Measurements from ENCODE around the gene ARSD. TPM values are rescaled to one million over a fixed set of nuclear protein-coding genes. Genes with fewer than 3 reads are reported as not detected.

The ARSD gene
- total RNA-seq, 4 donors from 2014 or later = 11.6 to 20.3 (median 14.9) TPM

- Histone ChIP-seq H3K36me3 (no peaks in the 10 kb centered on the region), H3K4me1 (no peaks in the 10 kb centered on the region), H3K4me3 (no peak overlapping the region), H3K9me3 (no peaks in the 10 kb centered on the region), H3K27me3 (no peaks in the 10 kb centered on the region), H3K27ac (replicated peaks in 1 of 4) (no peak overlapping the region)
- no peak for DNase-seq (ENCODE audit: extremely low spot score)
- WGBS = 71% methylated on average over 11 of the region's 11 CpGs
- no peak for TF ChIP-seq POLR2A (IDR thresholded peaks at IDR 0.05; ENCODE audit: low read depth)
- TF ChIP-seq POLR2AphosphoS5 (IDR thresholded peaks at IDR 0.05) = no peak
- no peak for TF ChIP-seq CTCF (IDR thresholded peaks at IDR 0.05)
- TF ChIP-seq EP300 (IDR thresholded peaks at IDR 0.05) = no peak
- intact Hi-C loops (cut with DNase I) = no loop called here
Observed at GRCh38 chrX:2962381-2962780, 33.2 kb upstream of the ARSD start.

- intact Hi-C loops (cut with DNase I) = no loop called here
- Histone ChIP-seq H3K36me3 (no peaks in the 10 kb centered on the region), H3K9me3 (no peaks in the 10 kb centered on the region), H3K4me3 (no peak overlapping the region), H3K27me3 (no peaks in the 10 kb centered on the region), H3K4me1 (no peaks in the 10 kb centered on the region), H3K27ac (replicated peaks in 1 of 4) (no peak overlapping the region)
- TF ChIP-seq CTCF (IDR thresholded peaks at IDR 0.05) (no peak), POLR2AphosphoS5 (IDR thresholded peaks at IDR 0.05) (no peak), EP300 (IDR thresholded peaks at IDR 0.05) (no peak), POLR2A (IDR thresholded peaks at IDR 0.05; ENCODE audit: low read depth) (no peak)
- WGBS = 79% methylated on average over 14 of the region's 14 CpGs
- DNase-seq (ENCODE audit: extremely low spot score) = no peak
Observed at GRCh38 chrX:2960861-2961515, 31.8 kb upstream of the ARSD start.

GRCh38 chrX:2958199-2958598 is 29.1 kb upstream of the ARSD start:
- TF ChIP-seq EP300 (IDR thresholded peaks at IDR 0.05) (no peak), POLR2AphosphoS5 (IDR thresholded peaks at IDR 0.05) (no peak), CTCF (IDR thresholded peaks at IDR 0.05) (no peak), POLR2A (IDR thresholded peaks at IDR 0.05; ENCODE audit: low read depth) (no peak)
- H3K27me3 ChIP-seq = no peaks in the 10 kb centered on the region
- H3K27ac ChIP-seq (replicated peaks in 1 of 4) = no peak overlapping the region
- intact Hi-C loops (cut with DNase I) = no loop called here
- no peaks in the 10 kb centered on the region for H3K36me3 ChIP-seq
- H3K4me3 ChIP-seq = no peak overlapping the region
- H3K9me3 ChIP-seq = no peaks in the 10 kb centered on the region
- 95% methylated on average over 9 of the region's 9 CpGs for WGBS
- DNase-seq (ENCODE audit: extremely low spot score) = no peak
- no peaks in the 10 kb centered on the region for H3K4me1 ChIP-seq

DNA sequence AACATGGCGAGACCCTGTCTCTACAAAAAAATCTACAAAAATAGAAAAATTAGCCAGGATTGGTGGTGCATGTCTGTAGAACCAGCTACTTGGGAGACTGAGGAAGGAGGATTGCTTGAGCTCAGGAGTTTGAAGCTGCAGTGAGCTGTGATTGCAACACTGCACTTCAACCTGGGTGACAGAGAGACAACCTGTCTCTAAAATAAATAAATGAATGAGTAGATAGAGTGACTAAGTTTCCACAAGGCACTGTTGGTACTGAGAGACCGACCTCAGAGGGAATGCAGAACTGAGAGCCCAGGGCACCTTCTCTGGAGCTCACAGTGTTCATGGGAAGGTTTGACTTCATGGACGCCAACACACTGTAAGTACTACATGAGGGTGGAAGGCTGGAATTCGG is 26.7 kb upstream of the ARSD start:
- Histone ChIP-seq H3K27me3 (no peaks in the 10 kb centered on the region), H3K4me1 (no peaks in the 10 kb centered on the region), H3K36me3 (no peaks in the 10 kb centered on the region), H3K4me3 (no peak overlapping the region), H3K9me3 (no peaks in the 10 kb centered on the region), H3K27ac (replicated peaks in 1 of 4) (no peak overlapping the region)
- intact Hi-C loops (cut with DNase I) = no loop called here
- no peak for DNase-seq (ENCODE audit: extremely low spot score)
- WGBS = 86% methylated on average over 4 of the region's 4 CpGs
- TF ChIP-seq POLR2A (IDR thresholded peaks at IDR 0.05; ENCODE audit: low read depth) (no peak), POLR2AphosphoS5 (IDR thresholded peaks at IDR 0.05) (no peak), CTCF (IDR thresholded peaks at IDR 0.05) (no peak), EP300 (IDR thresholded peaks at IDR 0.05) (no peak)

- H3K27ac ChIP-seq (replicated peaks in 1 of 4) = no peak overlapping the region
- no peaks in the 10 kb centered on the region for H3K9me3 ChIP-seq
- 93% methylated on average over 10 of the region's 10 CpGs for WGBS
- DNase-seq (ENCODE audit: extremely low spot score) = no peak
- no peaks in the 10 kb centered on the region for H3K4me1 ChIP-seq
- intact Hi-C loops (cut with DNase I) = no loop called here
- TF ChIP-seq POLR2A (IDR thresholded peaks at IDR 0.05; ENCODE audit: low read depth) (no peak), EP300 (IDR thresholded peaks at IDR 0.05) (no peak), CTCF (IDR thresholded peaks at IDR 0.05) (no peak), POLR2AphosphoS5 (IDR thresholded peaks at IDR 0.05) (no peak)
- H3K27me3 ChIP-seq = no peaks in the 10 kb centered on the region
- no peaks in the 10 kb centered on the region for H3K36me3 ChIP-seq
- H3K4me3 ChIP-seq = no peak overlapping the region
Observed at GRCh38 chrX:2955281-2955680, 26.1 kb upstream of the ARSD start.
